PC-9 (cell line): ENCODE data around the gene OGDH.
"Not testable (repeated sequence)": the region's sequence is repeated elsewhere in the genome, so short reads cannot be mapped to it uniquely, and the experiment has no call there.

Experiments used
- EZH2 ChIP-seq: fragments of 200-600 bp; sonication (generic); IDR thresholded peaks from 2 replicates; pipeline ENCODE4 v1.8.0; 2017; ENCODE audit warnings: antibody characterized with exemption, low read depth
- TF ChIP-seq, protein P1 (sequence below): fragments of 200-600 bp; sonication (generic); conservative IDR thresholded peaks from 2 replicates; pipeline ENCODE4 v1.6.1; 2017; ENCODE audit warnings: mixed run types, antibody characterized with exemption, mild to moderate bottlenecking, moderate library complexity

DNA sequence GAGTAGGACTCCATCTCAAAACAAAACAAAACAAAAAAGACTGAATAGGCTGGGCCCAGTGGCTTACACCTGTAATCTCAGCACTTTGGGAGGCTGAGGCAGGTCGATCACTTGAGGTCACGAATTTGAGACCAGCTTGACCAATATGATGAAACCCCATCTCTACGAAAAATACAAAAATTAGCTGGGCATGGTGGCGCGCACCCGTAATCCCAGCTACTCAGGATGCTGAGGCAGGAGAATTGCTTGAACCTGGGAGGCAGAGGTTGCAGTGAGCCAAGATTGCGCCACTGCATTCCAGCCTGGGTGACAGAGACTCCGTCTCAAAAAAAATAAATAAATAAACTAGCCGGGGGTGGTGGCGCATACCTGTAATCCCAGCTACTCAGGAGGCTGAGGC is 97.0 kb downstream of the OGDH start:
- TF ChIP-seq, protein P1, sequence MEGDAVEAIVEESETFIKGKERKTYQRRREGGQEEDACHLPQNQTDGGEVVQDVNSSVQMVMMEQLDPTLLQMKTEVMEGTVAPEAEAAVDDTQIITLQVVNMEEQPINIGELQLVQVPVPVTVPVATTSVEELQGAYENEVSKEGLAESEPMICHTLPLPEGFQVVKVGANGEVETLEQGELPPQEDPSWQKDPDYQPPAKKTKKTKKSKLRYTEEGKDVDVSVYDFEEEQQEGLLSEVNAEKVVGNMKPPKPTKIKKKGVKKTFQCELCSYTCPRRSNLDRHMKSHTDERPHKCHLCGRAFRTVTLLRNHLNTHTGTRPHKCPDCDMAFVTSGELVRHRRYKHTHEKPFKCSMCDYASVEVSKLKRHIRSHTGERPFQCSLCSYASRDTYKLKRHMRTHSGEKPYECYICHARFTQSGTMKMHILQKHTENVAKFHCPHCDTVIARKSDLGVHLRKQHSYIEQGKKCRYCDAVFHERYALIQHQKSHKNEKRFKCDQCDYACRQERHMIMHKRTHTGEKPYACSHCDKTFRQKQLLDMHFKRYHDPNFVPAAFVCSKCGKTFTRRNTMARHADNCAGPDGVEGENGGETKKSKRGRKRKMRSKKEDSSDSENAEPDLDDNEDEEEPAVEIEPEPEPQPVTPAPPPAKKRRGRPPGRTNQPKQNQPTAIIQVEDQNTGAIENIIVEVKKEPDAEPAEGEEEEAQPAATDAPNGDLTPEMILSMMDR: not testable (repeated sequence)
- not testable (repeated sequence) for TF ChIP-seq EZH2
